HG03565 (cell line): ENCODE results near the gene SLC50A1.
"Not testable (repeated sequence)": the region's sequence is repeated elsewhere in the genome, so short reads cannot be mapped to it uniquely, and the experiment has no call there.

ENCODE experiments used
- ATAC-seq: cut with Tn5 transposase; IDR thresholded peaks from one replicate; pipeline ENCODE4 v1.9.1; 2021; ENCODE audit warnings: mild to moderate bottlenecking, moderate library complexity; ENCODE audit not compliant: unreplicated experiment

The SLC50A1 gene

GRCh38 chr1:155116113-155116764 lies 19.4 kb upstream of the SLC50A1 start:
- ATAC-seq = no peak

GRCh38 chr1:155117610-155118009 lies 18.0 kb upstream of the SLC50A1 start:
- ATAC-seq = no peak

- ATAC-seq = not testable (repeated sequence)
Measured at GRCh38 chr1:155118090-155118489, 17.6 kb upstream of the SLC50A1 start.

- no peak for ATAC-seq
Measured at GRCh38 chr1:155120253-155120652, 15.4 kb upstream of the SLC50A1 start.

GRCh38 chr1:155121249-155121648 lies 14.4 kb upstream of the SLC50A1 start:
- ATAC-seq = no peak

GRCh38 chr1:155122308-155122707 lies 13.3 kb upstream of the SLC50A1 start:
- ATAC-seq = no peak

GRCh38 chr1:155123801-155124200 lies 11.9 kb upstream of the SLC50A1 start:
- no peak for ATAC-seq

GRCh38 chr1:155124503-155125463 lies 10.9 kb upstream of the SLC50A1 start:
- ATAC-seq = no peak

GRCh38 chr1:155125511-155125945 lies 10.1 kb upstream of the SLC50A1 start:
- ATAC-seq = no peak

- no peak for ATAC-seq
Measured at GRCh38 chr1:155125946-155126555, 9.6 kb upstream of the SLC50A1 start.

GRCh38 chr1:155126556-155127104 lies 9.0 kb upstream of the SLC50A1 start:
- ATAC-seq = no peak

GRCh38 chr1:155127105-155127966 lies 8.3 kb upstream of the SLC50A1 start, which contains the start of gene EFNA1:
Gene EFNA1, plus strand, starts transcription at chr1:155127876. Its CDS starts 102 bp downstream, at chr1:155127978.
- ATAC-seq = no peak

- no peak for ATAC-seq
Measured at GRCh38 chr1:155127967-155128754, 7.5 kb upstream of the SLC50A1 start.

GRCh38 chr1:155128755-155129473 lies 6.7 kb upstream of the SLC50A1 start:
- ATAC-seq = no peak

- no peak for ATAC-seq
Measured at GRCh38 chr1:155130272-155131006, 5.2 kb upstream of the SLC50A1 start.

- ATAC-seq = no peak
Measured at GRCh38 chr1:155131285-155131684, 4.4 kb upstream of the SLC50A1 start.

GRCh38 chr1:155131856-155132255 lies 3.8 kb upstream of the SLC50A1 start:
- ATAC-seq = no peak

- no peak for ATAC-seq
Measured at GRCh38 chr1:155133799-155134281, 1.8 kb upstream of the SLC50A1 start.
